Testis (tissue), 2 donors: ENCODE measurements around the gene DDX51.

ENCODE experiments used
- POLR2A ChIP-seq: fragments of 450-650 bp; IDR thresholded peaks from one replicate; pipeline ENCODE4 v1.6.1; 2017; ENCODE audit warnings: antibody characterized with exemption, mild to moderate bottlenecking, moderate library complexity
- TF ChIP-seq, protein P1 (sequence below), 3 experiments: fragments of 450-650 bp in 2 of 3; fragments of 200-600 bp in 1 of 3; sonication (generic) in 1 of 3; IDR thresholded peaks; one replicate each; pipeline ENCODE4 v1.5.1; 2016 to 2019; ENCODE audit warnings: antibody characterized with exemption in 3 of 3, mild to moderate bottlenecking in 2 of 3, moderate library complexity in 1 of 3

DNA sequence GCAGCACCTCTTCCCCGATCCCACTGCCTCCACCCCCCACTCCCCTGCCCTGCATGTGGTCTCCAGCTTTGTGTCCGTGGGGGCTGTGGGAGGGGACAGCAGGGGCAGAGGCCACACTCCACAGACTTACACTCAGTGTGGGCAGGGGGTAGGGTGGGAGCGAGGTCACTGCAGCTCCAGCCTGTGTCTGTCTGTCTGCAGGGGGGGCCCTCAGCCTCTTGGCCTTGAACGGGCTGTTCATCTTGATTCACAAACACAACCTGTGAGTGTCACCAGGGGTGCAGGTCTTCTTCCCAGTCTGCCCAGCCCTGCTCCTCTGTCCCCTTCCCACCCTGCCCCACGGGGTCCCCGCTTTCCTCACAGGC, 6.6 kb upstream of the DDX51 start:
- no peak for TF ChIP-seq POLR2A
- TF ChIP-seq, protein P1, sequence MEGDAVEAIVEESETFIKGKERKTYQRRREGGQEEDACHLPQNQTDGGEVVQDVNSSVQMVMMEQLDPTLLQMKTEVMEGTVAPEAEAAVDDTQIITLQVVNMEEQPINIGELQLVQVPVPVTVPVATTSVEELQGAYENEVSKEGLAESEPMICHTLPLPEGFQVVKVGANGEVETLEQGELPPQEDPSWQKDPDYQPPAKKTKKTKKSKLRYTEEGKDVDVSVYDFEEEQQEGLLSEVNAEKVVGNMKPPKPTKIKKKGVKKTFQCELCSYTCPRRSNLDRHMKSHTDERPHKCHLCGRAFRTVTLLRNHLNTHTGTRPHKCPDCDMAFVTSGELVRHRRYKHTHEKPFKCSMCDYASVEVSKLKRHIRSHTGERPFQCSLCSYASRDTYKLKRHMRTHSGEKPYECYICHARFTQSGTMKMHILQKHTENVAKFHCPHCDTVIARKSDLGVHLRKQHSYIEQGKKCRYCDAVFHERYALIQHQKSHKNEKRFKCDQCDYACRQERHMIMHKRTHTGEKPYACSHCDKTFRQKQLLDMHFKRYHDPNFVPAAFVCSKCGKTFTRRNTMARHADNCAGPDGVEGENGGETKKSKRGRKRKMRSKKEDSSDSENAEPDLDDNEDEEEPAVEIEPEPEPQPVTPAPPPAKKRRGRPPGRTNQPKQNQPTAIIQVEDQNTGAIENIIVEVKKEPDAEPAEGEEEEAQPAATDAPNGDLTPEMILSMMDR (IDR thresholded peaks at IDR 0.05): no peak
